Endometrium (tissue), 2 donors: ENCODE measurements around the gene TPP2.

Source experiments
- FAIRE-seq: peaks from 2 replicates; lab custom pipeline; 2012; peaks lifted over from hg19 to GRCh38; lab: Jason Lieb, UNC
- donor health status: control.
- donor health status: control.

TPP2 gene

GRCh38 chr13:102596147-102597028, at the start of gene TPP2:
TPP2 (plus strand) TSS chr13:102596986; CDS start chr13:102597039, 53 bp downstream.
- peak; percentile 83 for FAIRE-seq

DNA sequence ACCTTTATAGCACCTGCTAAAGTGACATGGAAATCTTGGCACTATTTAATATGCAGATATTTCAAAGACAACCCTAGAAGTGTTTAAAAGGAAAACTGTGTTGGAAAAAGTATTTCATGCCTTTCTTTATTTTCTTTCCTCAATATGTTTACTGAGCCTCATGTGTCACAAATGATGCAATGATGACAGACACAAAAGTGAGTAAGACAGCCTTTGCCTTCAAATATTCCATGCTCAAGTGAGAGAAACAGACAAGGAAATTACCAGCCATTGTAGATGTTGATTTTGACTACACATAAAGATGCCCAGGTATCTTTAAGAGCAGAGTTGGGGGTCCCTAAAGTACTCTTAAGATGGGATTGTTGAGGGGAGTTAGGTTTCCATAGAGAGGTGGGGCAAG, 48.0 kb upstream of the TPP2 start:
- no peak for FAIRE-seq

- no peak for FAIRE-seq
Observed at GRCh38 chr13:102550507-102550906, 46.3 kb upstream of the TPP2 start.

- FAIRE-seq, result peak; percentile 53
Observed at GRCh38 chr13:102555914-102556553, 40.8 kb upstream of the TPP2 start.

DNA sequence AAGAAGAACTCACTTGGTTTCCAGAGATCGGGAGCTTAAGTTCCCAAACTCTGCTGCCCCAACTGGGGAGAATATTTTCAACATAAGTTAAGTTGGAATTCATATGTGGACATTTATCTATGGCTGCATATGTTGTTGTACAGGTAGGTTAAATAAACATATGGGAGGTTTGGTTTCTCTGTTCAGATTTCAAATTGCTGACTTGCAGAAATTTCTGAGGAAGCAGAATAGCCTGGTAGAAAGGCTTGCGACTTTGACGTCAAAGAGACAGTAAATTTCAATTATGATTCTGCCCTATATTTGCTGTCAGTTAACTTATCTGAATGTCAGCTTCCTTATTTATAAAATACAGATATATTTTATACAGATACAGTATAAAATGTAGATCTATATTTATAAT, 40.0 kb upstream of the TPP2 start:
- FAIRE-seq, result no peak

- no peak for FAIRE-seq
Observed at GRCh38 chr13:102558029-102558428, 38.8 kb upstream of the TPP2 start.

- no peak for FAIRE-seq
Observed at GRCh38 chr13:102561933-102562332, 34.9 kb upstream of the TPP2 start.

- no peak for FAIRE-seq
Observed at GRCh38 chr13:102563267-102563666, 33.5 kb upstream of the TPP2 start.

DNA sequence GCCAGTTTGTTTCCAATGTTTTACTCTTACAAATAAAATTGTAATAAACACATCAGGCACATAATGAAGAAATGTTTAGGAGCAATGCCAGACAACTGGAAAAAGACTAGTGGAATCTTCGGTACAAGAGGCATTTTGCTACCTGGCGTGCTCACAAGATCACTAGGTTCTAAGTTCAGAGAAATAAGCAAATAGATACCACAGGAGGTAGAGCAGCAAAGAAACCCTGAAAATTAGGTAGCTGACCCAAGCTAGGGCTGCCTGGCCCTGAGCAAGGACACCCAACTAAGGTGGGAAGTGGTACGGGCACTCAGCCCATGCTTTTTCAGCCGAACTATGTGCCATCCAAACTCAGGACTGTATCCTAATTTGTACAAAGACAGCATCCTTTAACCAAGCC, 32.2 kb upstream of the TPP2 start:
- FAIRE-seq, result no peak

DNA sequence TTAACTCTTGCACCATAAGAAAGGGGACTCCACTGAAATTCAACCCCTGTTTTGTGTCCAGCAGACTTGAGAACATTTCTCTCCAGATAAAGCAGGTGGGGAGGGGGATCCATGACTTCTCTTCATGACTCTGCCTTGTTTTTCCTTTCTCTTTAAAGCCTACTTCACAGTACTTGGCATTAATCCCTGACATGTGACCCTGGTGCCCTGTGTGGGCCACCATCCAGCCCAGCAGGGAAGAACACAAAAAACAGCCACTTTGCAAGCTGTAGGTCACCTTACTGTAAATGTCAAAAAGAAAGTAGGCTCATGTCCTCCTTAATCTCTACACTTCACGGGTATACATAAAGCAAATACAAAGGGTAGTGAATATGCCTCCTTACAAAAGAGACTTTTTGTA, 30.3 kb upstream of the TPP2 start:
- no peak for FAIRE-seq

GRCh38 chr13:102567857-102568256, 28.9 kb upstream of the TPP2 start:
- no peak for FAIRE-seq

GRCh38 chr13:102569488-102569887, 27.3 kb upstream of the TPP2 start:
- FAIRE-seq, result no peak

GRCh38 chr13:102571075-102571474, 25.7 kb upstream of the TPP2 start:
- no peak for FAIRE-seq

DNA sequence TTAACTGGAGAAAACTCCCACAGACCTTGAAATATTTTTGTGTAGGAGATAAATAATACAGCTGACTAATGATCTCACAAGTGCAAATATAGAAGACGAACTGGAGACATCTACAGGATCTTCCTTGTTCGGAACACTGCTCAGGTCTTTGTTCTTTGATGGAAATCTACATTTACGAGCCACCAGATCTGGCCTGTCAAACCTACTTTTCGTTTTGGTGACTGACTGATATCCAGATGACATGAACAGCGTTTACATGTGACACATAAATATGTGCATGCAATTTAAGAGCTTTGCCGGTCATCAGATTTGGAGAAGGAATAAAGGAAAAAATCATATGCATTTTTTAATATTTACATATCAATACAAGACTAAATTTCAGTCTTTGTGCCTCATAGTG, 24.5 kb upstream of the TPP2 start:
- FAIRE-seq, result no peak

DNA sequence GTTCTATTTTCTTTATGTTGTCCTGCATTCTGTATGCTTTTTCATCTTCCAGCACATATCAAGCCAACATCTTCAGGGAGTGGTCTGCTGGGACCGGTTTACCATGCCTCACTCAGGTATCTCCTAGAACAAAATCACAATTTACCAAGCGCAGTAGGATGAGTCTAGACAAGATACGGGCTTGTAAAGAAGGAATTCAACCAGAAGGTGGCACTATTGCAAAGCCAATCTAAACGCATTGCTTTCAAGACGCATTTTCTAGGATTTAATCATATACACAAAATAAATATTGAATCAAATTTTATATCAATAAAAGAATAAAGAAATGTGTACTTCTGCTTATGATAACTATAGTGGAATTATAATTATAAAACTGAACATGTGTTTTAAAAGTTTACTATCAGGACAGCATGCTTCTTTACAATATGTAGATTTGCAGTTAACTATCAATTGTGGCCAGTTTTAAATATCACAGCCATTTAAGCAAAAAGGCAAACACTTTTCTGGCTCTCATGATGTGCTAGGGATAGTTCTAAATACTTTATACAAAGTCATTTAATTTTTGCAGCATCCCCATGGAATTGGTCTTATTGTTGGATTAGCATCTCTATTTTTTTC, 16.1 kb upstream of the TPP2 start:
- FAIRE-seq, result peak; percentile 94

DNA sequence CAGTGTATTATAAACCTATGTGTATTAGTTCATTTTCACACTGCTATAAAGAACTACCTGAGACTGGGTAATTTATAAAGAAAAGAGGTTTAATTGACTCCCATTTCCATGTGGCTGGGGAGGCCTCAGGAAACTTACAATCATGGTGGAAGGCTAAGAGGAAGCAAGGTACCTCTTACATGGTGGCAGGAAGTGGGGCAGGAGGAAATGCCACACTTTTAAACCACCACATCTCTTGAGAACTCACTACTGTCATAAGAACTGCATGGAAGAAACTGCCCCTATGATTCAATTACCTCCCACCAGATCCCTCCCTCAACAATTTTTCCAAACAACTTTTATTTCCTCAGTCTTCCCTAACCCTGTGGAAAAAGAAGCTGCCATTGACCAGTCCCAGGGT, 14.5 kb upstream of the TPP2 start:
- FAIRE-seq, result no peak

- FAIRE-seq, result no peak
Observed at GRCh38 chr13:102584434-102584833, 12.4 kb upstream of the TPP2 start.

GRCh38 chr13:102586615-102587014, 10.2 kb upstream of the TPP2 start:
- no peak for FAIRE-seq

DNA sequence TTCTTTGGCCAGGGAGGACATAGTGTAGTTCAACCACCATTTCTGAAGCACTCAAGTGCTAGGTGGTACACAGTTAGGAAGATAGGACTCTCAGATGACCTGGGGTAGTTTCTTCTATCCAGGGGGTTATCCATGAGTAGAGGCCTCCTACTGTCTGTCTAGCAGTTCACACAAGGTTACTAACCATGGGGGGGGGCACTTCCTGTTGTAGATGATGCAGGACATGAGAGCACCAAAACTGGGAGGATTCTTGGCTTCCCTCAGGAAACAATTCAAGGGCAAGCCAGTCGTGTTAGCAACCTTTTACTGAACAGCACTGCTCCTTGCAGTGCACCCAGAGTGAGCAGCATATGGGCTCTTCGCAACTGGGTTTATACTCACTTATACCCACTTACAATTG, 8.9 kb upstream of the TPP2 start:
- no peak for FAIRE-seq

DNA sequence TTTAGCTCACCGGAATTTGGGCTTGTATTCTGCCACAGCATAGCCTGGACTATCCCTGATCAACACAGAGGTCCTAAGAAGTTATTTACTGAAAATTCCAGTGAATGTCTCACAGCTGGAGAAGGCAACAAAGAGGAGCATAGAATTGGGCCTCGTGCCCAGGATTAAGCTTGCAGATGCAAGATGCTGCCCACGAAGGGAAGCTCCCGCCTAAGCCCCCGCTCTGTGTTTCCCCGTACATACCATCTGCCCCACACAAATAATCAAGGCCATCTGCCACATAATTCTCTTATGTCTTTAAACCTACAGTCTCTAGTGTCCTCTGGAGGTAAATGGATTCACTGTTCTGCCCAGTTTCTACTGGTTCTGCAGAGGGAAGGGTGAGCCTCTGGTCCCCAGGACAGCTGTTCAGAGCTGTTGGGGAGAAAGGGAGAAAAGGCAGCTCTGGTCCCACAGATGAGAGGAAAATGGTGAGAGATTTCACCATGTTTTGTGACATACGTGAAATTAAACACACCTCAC, 7.4 kb upstream of the TPP2 start:
- no peak for FAIRE-seq

GRCh38 chr13:102591988-102592781, 4.6 kb upstream of the TPP2 start:
- FAIRE-seq, result no peak

GRCh38 chr13:102593466-102593865, 3.3 kb upstream of the TPP2 start:
- FAIRE-seq, result no peak
